Endothelial cell of umbilical vein (primary cell): Measurements from ENCODE around the gene TLCD2.

Experiments
- CTCF ChIP-seq, 2 donors: IDR thresholded peaks; 1 replicate in 1 of 2; 2 replicates in 1 of 2; pipeline ENCODE4 v1.5.1; 2011; ENCODE audit warnings: low read length in 2 of 2, mild to moderate bottlenecking in 2 of 2, moderate library complexity in 2 of 2, control low read depth in 1 of 2, inconsistent platforms in 1 of 2, low read depth in 1 of 2; ENCODE audit not compliant: insufficient read depth in 1 of 2; ENCODE audit errors: extremely low read depth in 1 of 2
- EZH2 ChIP-seq: IDR thresholded peaks from 2 replicates; pipeline ENCODE4 v1.6.1; 2012; ENCODE audit warnings: borderline replicate concordance, low read depth, mild to moderate bottlenecking, moderate library complexity, low read length, inconsistent platforms; ENCODE audit not compliant: severe bottlenecking
- FOS ChIP-seq: IDR thresholded peaks from 2 replicates; pipeline ENCODE4 v1.6.1; 2011; ENCODE audit warnings: mild to moderate bottlenecking, low read length, moderate library complexity, borderline replicate concordance; ENCODE audit not compliant: insufficient read depth
- JUN ChIP-seq: IDR thresholded peaks from 2 replicates; pipeline ENCODE4 v1.6.1; 2011; ENCODE audit warnings: borderline replicate concordance, low read depth; ENCODE audit not compliant: insufficient read length, insufficient read depth
- MAX ChIP-seq: IDR thresholded peaks from 2 replicates; pipeline ENCODE4 v1.6.1; 2011; ENCODE audit not compliant: insufficient read depth, insufficient read length
- MYC ChIP-seq: IDR thresholded peaks from one replicate; pipeline ENCODE4 v1.6.1; 2011; ENCODE audit warnings: mild to moderate bottlenecking, low read depth, low read length
- POLR2A ChIP-seq: IDR thresholded peaks from 2 replicates; pipeline ENCODE4 v1.6.1; 2012; ENCODE audit warnings: low read depth, mild to moderate bottlenecking, control low read depth, low read length
- POLR2AphosphoS5 ChIP-seq: IDR thresholded peaks from 2 replicates; pipeline ENCODE4 v1.6.1; 2012; ENCODE audit warnings: low read depth, mild to moderate bottlenecking, control low read depth, low read length, moderate library complexity; ENCODE audit not compliant: insufficient read depth

GRCh38 chr17:1744551-1745512, 34.7 kb upstream of the TLCD2 start:
- TF ChIP-seq CTCF (IDR thresholded peaks at IDR 0.05; ENCODE audit: extremely low read depth in 1 of 2, insufficient read depth in 1 of 2, low read depth in 1 of 2, low read length in 2 of 2) = no peak
- TF ChIP-seq POLR2A = no peak
- no peak for TF ChIP-seq MAX
- no peak for TF ChIP-seq EZH2
- TF ChIP-seq JUN = no peak
- no peak for TF ChIP-seq MYC
- no peak for TF ChIP-seq FOS
- no peak for TF ChIP-seq POLR2AphosphoS5
